Measurements from ENCODE around the gene SOX6.
"Not testable (repeated sequence)": the region's sequence is repeated elsewhere in the genome, so short reads cannot be mapped to it uniquely, and the experiment has no call there.

The SOX6 gene

GRCh38 chr11:16146980-16147379 is 209.4 kb downstream of the SOX6 start:
- not testable (repeated sequence) for DNase-seq (ENCODE audit: low spot score)

- not testable (repeated sequence) for DNase-seq (ENCODE audit: low spot score)
These were observed 214.7 kb downstream of the SOX6 start for GRCh38 chr11:16141614-16142013.

GRCh38 chr11:16141162-16141561 is 215.2 kb downstream of the SOX6 start:
- not testable (repeated sequence) for DNase-seq (ENCODE audit: low spot score)

- no peak for DNase-seq (ENCODE audit: low spot score)
These were observed 219.5 kb downstream of the SOX6 start for GRCh38 chr11:16136792-16137390.

GRCh38 chr11:16133867-16134266 is 222.5 kb downstream of the SOX6 start:
- DNase-seq (ENCODE audit: low spot score) = no peak

GRCh38 chr11:16127732-16128131 is 228.6 kb downstream of the SOX6 start:
- DNase-seq (ENCODE audit: low spot score) = no peak

- DNase-seq (ENCODE audit: low spot score) = no peak
These were observed 230.0 kb downstream of the SOX6 start for GRCh38 chr11:16126362-16126761.

GRCh38 chr11:16125796-16126195 is 230.6 kb downstream of the SOX6 start:
- DNase-seq (ENCODE audit: low spot score) = no peak

- DNase-seq (ENCODE audit: low spot score) = no peak
These were observed 232.0 kb downstream of the SOX6 start for GRCh38 chr11:16124390-16124789.

GRCh38 chr11:16121853-16122252 is 234.5 kb downstream of the SOX6 start:
- DNase-seq (ENCODE audit: low spot score) = no peak

- DNase-seq (ENCODE audit: low spot score) = no peak
These were observed 236.3 kb downstream of the SOX6 start for GRCh38 chr11:16120008-16120407.

GRCh38 chr11:16117989-16118756 is 238.2 kb downstream of the SOX6 start:
- no peak for DNase-seq (ENCODE audit: low spot score)

- no peak for DNase-seq (ENCODE audit: low spot score)
These were observed 241.1 kb downstream of the SOX6 start for GRCh38 chr11:16114978-16115871.

GRCh38 chr11:16114431-16114830 is 241.9 kb downstream of the SOX6 start:
- DNase-seq (ENCODE audit: low spot score) = no peak

- no peak for DNase-seq (ENCODE audit: low spot score)
These were observed 244.7 kb downstream of the SOX6 start for GRCh38 chr11:16111690-16112089.

GRCh38 chr11:16110886-16111285 is 245.5 kb downstream of the SOX6 start:
- no peak for DNase-seq (ENCODE audit: low spot score)

GRCh38 chr11:16099343-16099900 is 256.9 kb downstream of the SOX6 start:
- no peak for DNase-seq (ENCODE audit: low spot score)

- no peak for DNase-seq (ENCODE audit: low spot score)
These were observed 257.7 kb downstream of the SOX6 start for GRCh38 chr11:16098526-16099205.

GRCh38 chr11:16097543-16097942 is 258.8 kb downstream of the SOX6 start:
- DNase-seq (ENCODE audit: low spot score) = no peak

GRCh38 chr11:16096336-16096735 is 260.0 kb downstream of the SOX6 start:
- no peak for DNase-seq (ENCODE audit: low spot score)

GRCh38 chr11:16095756-16096155 is 260.6 kb downstream of the SOX6 start:
- no peak for DNase-seq (ENCODE audit: low spot score)

Measured in germinal center (tissue), 1 donor.